HUES6 (cell line): Measurements from ENCODE around the gene RPH3AL.

Experiments
- H3K27ac ChIP-seq: 2 replicates; pipeline ENCODE4 v1.7.0; 2013; ENCODE audit warnings: low read depth, mild to moderate bottlenecking, low read length, inconsistent platforms
- H3K27me3 ChIP-seq: 2 replicates; pipeline ENCODE4 v1.6.1; 2013; ENCODE audit warnings: low read length; ENCODE audit not compliant: control insufficient read depth, insufficient read depth
- H3K36me3 ChIP-seq: 2 replicates; pipeline ENCODE4 v1.6.1; 2013; ENCODE audit warnings: low read length; ENCODE audit not compliant: control insufficient read depth, insufficient read depth
- H3K4me1 ChIP-seq: 2 replicates; pipeline ENCODE4 v1.6.1; 2013; ENCODE audit warnings: low read length; ENCODE audit not compliant: control insufficient read depth, insufficient read depth
- H3K4me3 ChIP-seq: 2 replicates; pipeline ENCODE4 v1.5.1; 2013; ENCODE audit warnings: low read depth, low read length
- H3K9ac ChIP-seq: one replicate; pipeline ENCODE4 v1.6.1; 2013; ENCODE audit warnings: mild to moderate bottlenecking, low read length
- H3K9me3 ChIP-seq: 2 replicates; pipeline ENCODE4 v1.6.1; 2013; ENCODE audit warnings: low read depth, low read length; ENCODE audit not compliant: control insufficient read depth, insufficient read depth

Gene RPH3AL

GRCh38 chr17:349666-350065, 2.9 kb downstream of the RPH3AL start:
- Histone ChIP-seq H3K27me3 (no peaks in the 10 kb centered on the region), H3K27ac (no peak overlapping the region), H3K9ac (no peak overlapping the region), H3K36me3 (no peaks in the 10 kb centered on the region), H3K4me3 (no peak overlapping the region), H3K9me3 (no peaks in the 10 kb centered on the region), H3K4me1 (peaks cover 14% of the 10 kb centered on the region)

GRCh38 chr17:348692-349425, 3.7 kb downstream of the RPH3AL start:
- Histone ChIP-seq H3K4me3 (no peak overlapping the region), H3K27ac (no peak overlapping the region), H3K9ac (no peak overlapping the region), H3K27me3 (no peaks in the 10 kb centered on the region), H3K4me1 (peaks cover 14% of the 10 kb centered on the region), H3K36me3 (no peaks in the 10 kb centered on the region), H3K9me3 (peaks cover 7% of the 10 kb centered on the region; the same call in 1 of the 2 replicates)

- Histone ChIP-seq H3K27me3 (no peaks in the 10 kb centered on the region), H3K36me3 (no peaks in the 10 kb centered on the region), H3K4me3 (no peak overlapping the region), H3K9me3 (peaks cover 9% of the 10 kb centered on the region; the same call in 1 of the 2 replicates), H3K9ac (no peak overlapping the region), H3K4me1 (peaks cover 12% of the 10 kb centered on the region), H3K27ac (no peak overlapping the region)
These were observed 4.6 kb downstream of the RPH3AL start for GRCh38 chr17:348012-348411.

- peaks cover 9% of the 10 kb centered on the region; the same call in 1 of the 2 replicates for H3K9me3 ChIP-seq
- H3K27ac ChIP-seq = no peak overlapping the region
- no peak overlapping the region for H3K9ac ChIP-seq
- no peaks in the 10 kb centered on the region for H3K27me3 ChIP-seq
- H3K4me3 ChIP-seq = no peak overlapping the region
- no peaks in the 10 kb centered on the region for H3K36me3 ChIP-seq
- peaks cover 6% of the 10 kb centered on the region; the same call in 1 of the 2 replicates for H3K4me1 ChIP-seq
These were observed 5.2 kb downstream of the RPH3AL start for GRCh38 chr17:347309-347899.

- H3K9me3 ChIP-seq = peaks cover 9% of the 10 kb centered on the region; the same call in 1 of the 2 replicates
- no peak overlapping the region for H3K4me3 ChIP-seq
- no peaks in the 10 kb centered on the region; the same call in 1 of the 2 replicates for H3K4me1 ChIP-seq
- no peak overlapping the region for H3K9ac ChIP-seq
- no peaks in the 10 kb centered on the region for H3K36me3 ChIP-seq
- no peak overlapping the region for H3K27ac ChIP-seq
- peaks cover under 1% of the 10 kb centered on the region; the same call in 1 of the 2 replicates for H3K27me3 ChIP-seq
These were observed 6.4 kb downstream of the RPH3AL start for GRCh38 chr17:345992-346785.

GRCh38 chr17:345261-345660, 7.3 kb downstream of the RPH3AL start:
- Histone ChIP-seq H3K4me1 (no peaks in the 10 kb centered on the region; the same call in 1 of the 2 replicates), H3K36me3 (no peaks in the 10 kb centered on the region), H3K27ac (no peak overlapping the region), H3K9me3 (peaks cover 9% of the 10 kb centered on the region; the same call in 1 of the 2 replicates), H3K9ac (no peak overlapping the region), H3K27me3 (peaks cover 3% of the 10 kb centered on the region; the same call in 1 of the 2 replicates), H3K4me3 (no peak overlapping the region)

- Histone ChIP-seq H3K9me3 (peaks cover 9% of the 10 kb centered on the region; the same call in 1 of the 2 replicates), H3K27me3 (peaks cover 3% of the 10 kb centered on the region; the same call in 1 of the 2 replicates), H3K4me1 (no peaks in the 10 kb centered on the region; the same call in 1 of the 2 replicates), H3K4me3 (no peak overlapping the region), H3K27ac (no peak overlapping the region), H3K9ac (no peak overlapping the region), H3K36me3 (no peaks in the 10 kb centered on the region)
These were observed 8.5 kb downstream of the RPH3AL start for GRCh38 chr17:343875-344752.

GRCh38 chr17:343211-343610, 9.4 kb downstream of the RPH3AL start:
- peaks cover 3% of the 10 kb centered on the region; the same call in 1 of the 2 replicates for H3K27me3 ChIP-seq
- no peak overlapping the region for H3K4me3 ChIP-seq
- H3K9ac ChIP-seq = no peak overlapping the region
- peaks cover 9% of the 10 kb centered on the region; the same call in 1 of the 2 replicates for H3K9me3 ChIP-seq
- no peaks in the 10 kb centered on the region for H3K36me3 ChIP-seq
- H3K27ac ChIP-seq = no peak overlapping the region
- H3K4me1 ChIP-seq = no peaks in the 10 kb centered on the region; the same call in 1 of the 2 replicates

GRCh38 chr17:340074-340473, 12.5 kb downstream of the RPH3AL start:
- Histone ChIP-seq H3K27me3 (peaks cover 10% of the 10 kb centered on the region; the same call in 1 of the 2 replicates), H3K27ac (no peak overlapping the region), H3K4me1 (peaks cover 16% of the 10 kb centered on the region), H3K4me3 (no peak overlapping the region), H3K36me3 (no peaks in the 10 kb centered on the region), H3K9ac (no peak overlapping the region), H3K9me3 (peaks cover 9% of the 10 kb centered on the region; the same call in 1 of the 2 replicates)
